Suprapubic skin (tissue), 4 donors: ENCODE measurements around the gene LRRC8C. TPM values are rescaled to one million over a fixed set of nuclear protein-coding genes. Genes with fewer than 3 reads are reported as not detected.
A peak's percentile ranks its signal among the peaks of the same experiment; 100 is the strongest.

ENCODE experiments used
- DNase-seq, 2 donors: peaks; one replicate each; pipeline ENCODE4 v3.0.0-alpha.2; 2019; ENCODE audit warnings: low spot score in 2 of 2
- H3K27ac ChIP-seq: fragments of 200-600 bp; sonication (generic); one replicate; pipeline ENCODE4 v1.5.1; 2019
- H3K27me3 ChIP-seq: fragments of 200-600 bp; sonication (generic); one replicate; pipeline ENCODE4 v1.5.1; 2019
- H3K36me3 ChIP-seq: fragments of 200-600 bp; sonication (generic); one replicate; pipeline ENCODE4 v1.5.1; 2019
- H3K4me1 ChIP-seq: fragments of 200-600 bp; sonication (generic); one replicate; pipeline ENCODE4 v1.5.1; 2019
- H3K4me3 ChIP-seq: fragments of 200-600 bp; sonication (generic); one replicate; pipeline ENCODE4 v1.5.1; 2019; ENCODE audit warnings: mild to moderate bottlenecking
- H3K9me3 ChIP-seq: fragments of 200-600 bp; sonication (generic); one replicate; pipeline ENCODE4 v1.5.1; 2019
- EP300 ChIP-seq: sonication (generic); formaldehyde crosslinking; IDR thresholded peaks from one replicate; pipeline ENCODE4 v1.6.1; 2017; ENCODE audit warnings: antibody characterized with exemption
- POLR2A ChIP-seq, 2 donors: fragments of 450-650 bp; IDR thresholded peaks; one replicate each; pipeline ENCODE4 v1.6.1; 2017; ENCODE audit warnings: antibody characterized with exemption in 2 of 2, mild to moderate bottlenecking in 2 of 2, moderate library complexity in 2 of 2
- POLR2AphosphoS5 ChIP-seq, 3 donors: sonication (generic); formaldehyde crosslinking; IDR thresholded peaks; one replicate each; pipeline ENCODE4 v1.6.1; 2017; ENCODE audit warnings: antibody characterized with exemption in 3 of 3
- WGBS: methylation state at CpG from one replicate; pipeline ENCODE4 v1.1.5; 2018; 5-methylcytosine and 5-hydroxymethylcytosine counted together
- total RNA-seq, 4 donors: library from RNA; depleted of rRNA; stranded (reverse); fragments of >200 nt; gene quantifications; one replicate each; pipeline ENCODE4 v1.1.0, GENCODE V29; 2016
- TF ChIP-seq, protein P1 (sequence below), 2 donors: fragments of 200-600 bp in 1 of 2; fragments of 450-650 bp in 1 of 2; sonication (generic) in 1 of 2; IDR thresholded peaks; one replicate each; pipeline ENCODE4 v1.5.1; 2016 to 2019; ENCODE audit warnings: antibody characterized with exemption in 2 of 2, mild to moderate bottlenecking in 1 of 2, moderate library complexity in 1 of 2

Gene LRRC8C
- total RNA-seq, 4 donors from 2014 or later, result 6.2 to 10.4 (median 9.1) TPM

DNA sequence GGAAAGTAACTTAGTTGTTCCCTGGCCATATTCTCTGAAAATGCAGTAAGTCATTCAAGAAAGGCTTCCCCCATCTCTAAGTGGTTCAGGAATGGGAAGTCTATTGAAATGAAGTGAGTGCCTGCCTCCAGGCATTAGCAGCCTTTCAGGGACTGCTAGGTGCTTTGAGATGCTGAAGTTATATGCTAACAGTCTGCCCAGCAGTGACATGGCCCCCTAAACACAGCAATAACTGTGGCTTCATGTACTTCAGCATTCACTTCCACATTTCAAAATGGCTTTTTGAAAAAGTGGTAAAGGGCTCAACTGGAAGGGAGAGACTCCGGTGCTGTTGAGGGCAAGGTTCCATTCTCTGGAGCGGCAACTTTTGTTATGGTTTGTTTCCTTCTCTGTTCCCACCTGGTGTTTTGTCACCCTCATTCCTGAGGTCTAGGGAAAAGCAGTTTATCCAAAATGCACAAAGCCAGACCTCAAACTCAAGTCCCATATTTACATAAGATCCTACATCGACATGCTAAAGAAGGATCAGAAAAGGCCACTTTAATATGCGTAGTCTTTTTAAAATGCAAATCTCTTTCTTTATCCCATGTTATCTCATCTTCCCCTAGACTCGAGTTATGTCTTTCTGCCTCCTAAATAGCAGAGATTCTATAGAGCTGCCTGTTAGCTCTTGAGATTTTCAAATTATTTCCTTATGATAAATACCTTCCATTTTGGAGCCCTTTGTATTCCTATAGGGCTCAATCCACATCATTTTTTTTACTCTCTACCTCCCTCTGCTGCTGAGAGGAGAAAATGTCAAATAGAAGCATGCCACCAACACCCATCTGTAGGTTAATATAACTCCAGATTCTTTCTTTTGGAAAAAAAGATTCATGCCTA lies 34.2 kb upstream of the LRRC8C start:
- no peak for TF ChIP-seq POLR2AphosphoS5 (IDR thresholded peaks at IDR 0.05)
- TF ChIP-seq, protein P1, sequence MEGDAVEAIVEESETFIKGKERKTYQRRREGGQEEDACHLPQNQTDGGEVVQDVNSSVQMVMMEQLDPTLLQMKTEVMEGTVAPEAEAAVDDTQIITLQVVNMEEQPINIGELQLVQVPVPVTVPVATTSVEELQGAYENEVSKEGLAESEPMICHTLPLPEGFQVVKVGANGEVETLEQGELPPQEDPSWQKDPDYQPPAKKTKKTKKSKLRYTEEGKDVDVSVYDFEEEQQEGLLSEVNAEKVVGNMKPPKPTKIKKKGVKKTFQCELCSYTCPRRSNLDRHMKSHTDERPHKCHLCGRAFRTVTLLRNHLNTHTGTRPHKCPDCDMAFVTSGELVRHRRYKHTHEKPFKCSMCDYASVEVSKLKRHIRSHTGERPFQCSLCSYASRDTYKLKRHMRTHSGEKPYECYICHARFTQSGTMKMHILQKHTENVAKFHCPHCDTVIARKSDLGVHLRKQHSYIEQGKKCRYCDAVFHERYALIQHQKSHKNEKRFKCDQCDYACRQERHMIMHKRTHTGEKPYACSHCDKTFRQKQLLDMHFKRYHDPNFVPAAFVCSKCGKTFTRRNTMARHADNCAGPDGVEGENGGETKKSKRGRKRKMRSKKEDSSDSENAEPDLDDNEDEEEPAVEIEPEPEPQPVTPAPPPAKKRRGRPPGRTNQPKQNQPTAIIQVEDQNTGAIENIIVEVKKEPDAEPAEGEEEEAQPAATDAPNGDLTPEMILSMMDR (IDR thresholded peaks at IDR 0.05), result peak; percentile 57 to 58
- no peak for TF ChIP-seq POLR2A (IDR thresholded peaks at IDR 0.05)
- TF ChIP-seq EP300, result no peak
- no peak for DNase-seq

DNA sequence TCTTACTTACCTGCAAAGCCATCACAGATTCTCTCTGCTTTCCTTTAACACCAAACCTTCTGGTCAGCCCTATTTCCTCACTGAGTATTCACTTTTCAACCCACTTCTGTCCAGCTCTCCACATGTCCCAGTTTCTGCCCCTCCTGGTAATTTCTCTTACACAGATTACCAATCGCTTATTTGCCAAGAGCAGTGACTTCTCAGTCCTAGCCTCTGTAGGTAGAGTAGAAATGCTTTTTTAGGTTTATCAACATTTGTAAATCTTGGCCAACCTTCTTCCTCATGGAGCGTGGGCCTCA lies 33.6 kb upstream of the LRRC8C start:
- H3K4me3 ChIP-seq, result no peak overlapping the region
- H3K27ac ChIP-seq, result no peak overlapping the region
- DNase-seq, result no peak
- WGBS, result 96% methylated on average over 2 of the region's 2 CpGs
- H3K9me3 ChIP-seq, result no peaks in the 10 kb centered on the region
- H3K4me1 ChIP-seq, result peaks cover 8% of the 10 kb centered on the region
- no peaks in the 10 kb centered on the region for H3K36me3 ChIP-seq
- TF ChIP-seq POLR2A (IDR thresholded peaks at IDR 0.05) (no peak), POLR2AphosphoS5 (IDR thresholded peaks at IDR 0.05) (no peak), EP300 (no peak)
- TF ChIP-seq, protein P1 (IDR thresholded peaks at IDR 0.05), result no peak
- no peaks in the 10 kb centered on the region for H3K27me3 ChIP-seq

More for the DNA sequence above, 34.2 kb upstream of the LRRC8C start:
- no peak overlapping the region for H3K4me3 ChIP-seq
- no peak overlapping the region for H3K27ac ChIP-seq
- H3K9me3 ChIP-seq, result no peaks in the 10 kb centered on the region
- no peaks in the 10 kb centered on the region for H3K27me3 ChIP-seq
- peaks cover 3% of the 10 kb centered on the region for H3K4me1 ChIP-seq
- 72% methylated on average over 5 of the region's 5 CpGs for WGBS
- H3K36me3 ChIP-seq, result no peaks in the 10 kb centered on the region

DNA sequence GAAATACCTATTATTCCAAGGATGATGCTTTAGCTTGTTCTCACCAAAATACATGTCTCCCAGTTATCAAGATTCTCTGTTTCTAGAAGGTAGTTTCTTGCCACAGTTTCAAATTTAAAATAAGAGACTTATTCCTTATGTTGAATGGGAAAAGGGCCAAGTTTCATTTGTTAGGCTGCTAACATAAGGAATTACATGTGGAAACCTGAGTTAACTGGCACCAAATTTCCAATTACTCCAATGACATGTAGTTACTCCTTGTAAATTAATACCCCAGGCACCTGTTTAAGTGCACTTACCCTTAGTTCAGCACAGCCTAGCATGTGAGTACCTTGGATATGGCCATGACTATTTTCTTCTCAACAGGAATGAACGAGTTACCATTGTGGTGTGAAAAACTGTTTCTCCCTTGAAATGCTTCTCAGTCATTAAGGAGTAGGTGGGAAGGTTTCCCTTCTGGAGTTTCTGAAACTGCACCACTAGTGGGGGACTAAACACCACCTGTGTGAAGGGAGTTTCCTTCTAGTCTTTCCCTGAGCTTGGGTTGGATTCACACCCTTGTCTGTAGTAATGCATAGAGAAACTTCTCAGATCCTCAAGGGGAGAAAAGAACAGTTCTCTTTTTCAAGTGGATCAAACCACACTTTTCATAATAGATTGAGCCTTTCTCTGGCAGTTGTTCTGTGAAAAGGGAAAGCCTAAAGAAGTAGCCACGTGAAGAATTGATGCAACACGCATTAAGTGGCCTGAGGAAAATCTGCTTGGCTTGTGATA lies 32.3 kb upstream of the LRRC8C start:
- 86% methylated on average over 3 of the region's 3 CpGs for WGBS
- DNase-seq, result no peak
- H3K27ac ChIP-seq, result no peak overlapping the region
- TF ChIP-seq POLR2AphosphoS5 (IDR thresholded peaks at IDR 0.05) (no peak), POLR2A (IDR thresholded peaks at IDR 0.05) (no peak), EP300 (no peak)
- TF ChIP-seq, protein P1 (IDR thresholded peaks at IDR 0.05), result no peak
- no peaks in the 10 kb centered on the region for H3K36me3 ChIP-seq
- H3K9me3 ChIP-seq, result no peaks in the 10 kb centered on the region
- H3K27me3 ChIP-seq, result no peaks in the 10 kb centered on the region
- H3K4me1 ChIP-seq, result peaks cover 8% of the 10 kb centered on the region
- H3K4me3 ChIP-seq, result no peak overlapping the region

DNA sequence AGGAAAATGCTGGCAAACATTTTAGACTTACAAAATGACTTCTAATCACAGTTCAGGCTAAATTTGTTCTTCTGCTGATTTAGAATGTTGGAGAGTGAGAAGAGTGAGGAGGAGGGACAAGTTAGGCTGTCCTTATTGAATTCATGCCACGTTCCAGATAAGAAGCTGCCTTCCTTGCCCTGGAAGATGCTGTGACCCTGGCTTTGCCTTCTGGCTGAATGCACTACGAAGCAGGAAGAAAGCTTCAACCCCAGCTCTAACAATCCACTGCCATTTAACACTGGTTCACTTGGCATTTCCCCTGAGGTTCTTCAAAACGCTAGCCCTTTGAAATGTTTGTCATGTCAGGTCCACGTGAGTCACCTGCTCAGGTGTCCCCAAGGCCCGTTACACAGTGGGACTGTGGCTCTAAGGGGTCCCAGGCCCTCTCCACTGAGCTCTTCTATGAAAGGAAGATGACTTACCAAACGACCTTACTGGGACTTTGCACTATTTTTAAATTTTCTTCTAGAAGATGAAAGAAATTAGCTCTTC lies 30.0 kb upstream of the LRRC8C start:
- 77% methylated on average over 6 of the region's 6 CpGs for WGBS
- no peaks in the 10 kb centered on the region for H3K9me3 ChIP-seq
- TF ChIP-seq, protein P1 (IDR thresholded peaks at IDR 0.05), result no peak
- TF ChIP-seq POLR2A (IDR thresholded peaks at IDR 0.05), result no peak
- no peak for TF ChIP-seq POLR2AphosphoS5 (IDR thresholded peaks at IDR 0.05)
- TF ChIP-seq EP300, result no peak
- H3K27me3 ChIP-seq, result no peaks in the 10 kb centered on the region
- H3K4me1 ChIP-seq, result peaks cover 9% of the 10 kb centered on the region
- DNase-seq, result no peak
- no peaks in the 10 kb centered on the region for H3K36me3 ChIP-seq
- H3K27ac ChIP-seq, result no peak overlapping the region
- no peak overlapping the region for H3K4me3 ChIP-seq
